HepG2 (cell line): ENCODE results near the gene M1AP. TPM values are rescaled to one million over a fixed set of nuclear protein-coding genes. Genes with fewer than 3 reads are reported as not detected.

Source experiments
- AGO1 ChIP-seq: fragments of 200-400 bp; formaldehyde crosslinking; IDR thresholded peaks from 2 replicates; pipeline ENCODE4 v1.6.1; 2017; ENCODE audit warnings: mild to moderate bottlenecking, low read depth, low read length, moderate library complexity; ENCODE audit not compliant: poor library complexity, severe bottlenecking
- FOXP4 ChIP-seq: sonication (generic); formaldehyde crosslinking; IDR thresholded peaks from 2 replicates; pipeline ENCODE4 v1.4.0; 2020; ENCODE audit warnings: missing genetic modification reagents
- HCFC1 ChIP-seq: fragments of 150-350 bp; IDR thresholded peaks from 2 replicates; pipeline ENCODE4 v1.6.1; 2014; ENCODE audit warnings: low read depth, low read length
- HMGXB3 ChIP-seq: sonication (generic); formaldehyde crosslinking; IDR thresholded peaks from 2 replicates; pipeline ENCODE4 v1.4.0; 2020; ENCODE audit warnings: missing genetic modification reagents, borderline replicate concordance
- HOXA3 ChIP-seq: sonication (generic); formaldehyde crosslinking; IDR thresholded peaks from 2 replicates; pipeline ENCODE4 v1.5.0; 2020; ENCODE audit warnings: missing genetic modification reagents
- KDM5B ChIP-seq: sonication (generic); formaldehyde crosslinking; IDR thresholded peaks from 2 replicates; pipeline ENCODE4 v1.4.0; 2020; ENCODE audit warnings: missing genetic modification reagents, mild to moderate bottlenecking, borderline replicate concordance
- MED8 ChIP-seq: sonication (generic); formaldehyde crosslinking; IDR thresholded peaks from 2 replicates; pipeline ENCODE4 v1.8.1; 2023; ENCODE audit warnings: mild to moderate bottlenecking, missing genetic modification reagents; ENCODE audit not compliant: insufficient replicate concordance
- NFE2L1 ChIP-seq: sonication (generic); formaldehyde crosslinking; IDR thresholded peaks from 2 replicates; pipeline ENCODE4 v1.4.0; 2020; ENCODE audit warnings: missing genetic modification reagents, mild to moderate bottlenecking, borderline replicate concordance
- TAF15 ChIP-seq: fragments of 200-400 bp; formaldehyde crosslinking; IDR thresholded peaks from one replicate; pipeline ENCODE4 v1.6.1; 2018; ENCODE audit warnings: mild to moderate bottlenecking, low read depth, low read length; ENCODE audit not compliant: poor library complexity, severe bottlenecking
- TP53 ChIP-seq: sonication (generic); formaldehyde crosslinking; conservative IDR thresholded peaks from 2 replicates; pipeline ENCODE4 v1.4.0; 2020; ENCODE audit warnings: missing genetic modification reagents
- ZMYM4 ChIP-seq: sonication (generic); formaldehyde crosslinking; IDR thresholded peaks from 2 replicates; pipeline ENCODE4 v1.8.1; 2023; ENCODE audit warnings: mild to moderate bottlenecking, missing genetic modification reagents
- ZNF101 ChIP-seq: sonication (generic); formaldehyde crosslinking; IDR thresholded peaks from 2 replicates; pipeline ENCODE4 v1.4.0; 2020; ENCODE audit warnings: mild to moderate bottlenecking, low read depth, missing genetic modification reagents, borderline replicate concordance
- ZNF232 ChIP-seq: sonication (generic); formaldehyde crosslinking; IDR thresholded peaks from 2 replicates; pipeline ENCODE4 v1.4.0; 2020; ENCODE audit warnings: missing genetic modification reagents, borderline replicate concordance
- ZNF263 ChIP-seq: sonication (generic); formaldehyde crosslinking; IDR thresholded peaks from 2 replicates; pipeline ENCODE4 v1.4.0; 2020; ENCODE audit warnings: missing genetic modification reagents
- ZNF292 ChIP-seq: sonication (generic); formaldehyde crosslinking; IDR thresholded peaks from 2 replicates; pipeline ENCODE4 v1.8.1; 2022; ENCODE audit warnings: mild to moderate bottlenecking, low read depth, missing genetic modification reagents, borderline replicate concordance
- ZNF331 ChIP-seq: sonication (generic); formaldehyde crosslinking; IDR thresholded peaks from 2 replicates; pipeline ENCODE4 v1.4.0; 2020; ENCODE audit warnings: missing genetic modification reagents
- ZNF333 ChIP-seq: sonication (generic); formaldehyde crosslinking; IDR thresholded peaks from 2 replicates; pipeline ENCODE4 v1.4.0; 2020; ENCODE audit warnings: mild to moderate bottlenecking, missing genetic modification reagents, borderline replicate concordance
- ZNF354B ChIP-seq: sonication (generic); formaldehyde crosslinking; IDR thresholded peaks from 2 replicates; pipeline ENCODE4 v1.8.0; 2022; ENCODE audit warnings: mild to moderate bottlenecking, missing genetic modification reagents
- ZNF503 ChIP-seq: sonication (generic); formaldehyde crosslinking; IDR thresholded peaks from 2 replicates; pipeline ENCODE4 v1.4.0; 2020; ENCODE audit warnings: missing genetic modification reagents
- polyA plus RNA-seq, 8 experiments: library from polyadenylated mRNA; depleted of rRNA in 3 of 8; stranded (reverse) in 7 of 8; unstranded in 1 of 8; fragments of >200 nt; fragmentation: Illumina TruSeq in 4 of 8; extraction: Trizol in 4 of 8; gene quantifications; 2 replicates each; pipeline versions ENCODE4 v1.2.1 to v1.2.3, GENCODE V29; 2011 to 2016; ENCODE audit warnings: low read depth in 4 of 8, missing spikeins in 1 of 8, mixed read lengths in 1 of 8; ENCODE audit not compliant: insufficient read depth in 1 of 8
- total RNA-seq, 5 experiments: library from RNA; depleted of rRNA; stranded (reverse); fragments of >200 nt; fragmentation: Illumina TruSeq; extraction: Trizol; gene quantifications; 2 replicates each; pipeline ENCODE4 v1.2.3, GENCODE V29; 2016; ENCODE audit warnings: low read depth in 1 of 5

M1AP gene
- total and polyA plus RNA-seq, 2 of the 13 experiments (the other 11 are each of a cell fraction or from before 2014, with no cell fraction given), result not detected

GRCh38 chr2:74553892-74554819 lies 94.0 kb downstream of the M1AP start, which contains the start of the genes DOK1 and LOXL3 (continued):
- no peak for TF ChIP-seq ZNF503 (CRISPR knock-in tag)
- TF ChIP-seq HOXA3 (CRISPR knock-in tag), result peak; percentile 99
- TF ChIP-seq TAF15, result no peak
- TF ChIP-seq KDM5B (CRISPR knock-in tag), result peak; percentile 52; the same call in 1 of the 2 replicates
- TF ChIP-seq ZNF292 (CRISPR knock-in tag), result no peak
- TF ChIP-seq ZNF354B (CRISPR knock-in tag), result peak; percentile 85; the same call in 1 of the 2 replicates
- TF ChIP-seq AGO1, result no peak
- no peak for TF ChIP-seq HMGXB3 (CRISPR knock-in tag)
- TF ChIP-seq TP53, result no peak
- TF ChIP-seq ZNF101 (CRISPR knock-in tag), result no peak
- TF ChIP-seq MED8 (CRISPR knock-in tag), result no peak
- TF ChIP-seq ZNF333 (CRISPR knock-in tag), result 0 out of 2 replicates have a peak, but pooled peaks have one; percentile 57
- TF ChIP-seq HCFC1, result no peak
- TF ChIP-seq ZNF232 (CRISPR knock-in tag), result no peak
- peak; percentile 67 for TF ChIP-seq ZNF263 (CRISPR knock-in tag)
- TF ChIP-seq NFE2L1 (CRISPR knock-in tag), result no peak
- no peak for TF ChIP-seq FOXP4 (CRISPR knock-in tag)
- no peak for TF ChIP-seq ZMYM4
- TF ChIP-seq ZNF331 (CRISPR knock-in tag), result no peak
